ENCODE results near the gene OR10H3.
"Not testable (repeated sequence)": the region's sequence is repeated elsewhere in the genome, so short reads cannot be mapped to it uniquely, and the experiment has no call there.

The OR10H3 gene

DNA sequence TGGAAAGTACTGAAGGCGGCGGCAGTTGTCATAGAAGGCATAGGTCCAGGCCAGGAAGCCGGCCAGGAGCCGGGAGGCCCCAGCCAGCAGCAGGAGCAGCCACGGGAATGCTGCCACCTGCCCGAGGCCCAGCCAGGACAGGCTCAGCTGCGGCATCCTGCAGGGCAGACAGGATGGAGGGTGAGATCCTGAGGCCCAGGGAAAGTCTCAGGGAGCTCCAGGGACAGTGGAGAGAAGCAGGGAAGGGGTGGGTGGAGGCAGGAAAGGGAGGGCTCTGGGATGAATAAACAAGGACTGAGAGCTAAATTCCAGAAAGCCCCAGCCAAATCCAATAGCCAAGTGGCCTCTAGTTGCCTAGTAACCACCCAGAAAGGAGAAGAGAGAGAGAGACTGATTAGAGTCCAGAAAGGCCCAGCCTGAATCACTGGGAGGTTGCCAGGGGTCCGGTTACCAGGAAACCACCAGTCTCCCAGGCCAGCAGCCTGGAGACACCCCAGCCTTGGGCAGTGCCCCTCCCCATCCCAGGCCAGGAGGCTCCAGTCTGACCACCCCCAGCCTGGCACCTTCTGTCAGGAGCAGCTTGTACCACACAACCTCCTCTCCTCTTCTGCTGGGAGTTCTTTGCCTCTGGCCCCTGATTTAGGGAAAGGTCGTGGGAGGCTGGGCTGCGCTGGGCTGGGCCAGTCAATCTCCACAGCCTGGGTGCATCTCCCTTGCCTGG, 42.1 kb downstream of the OR10H3 start:
- DNase-seq, result no peak

DNA sequence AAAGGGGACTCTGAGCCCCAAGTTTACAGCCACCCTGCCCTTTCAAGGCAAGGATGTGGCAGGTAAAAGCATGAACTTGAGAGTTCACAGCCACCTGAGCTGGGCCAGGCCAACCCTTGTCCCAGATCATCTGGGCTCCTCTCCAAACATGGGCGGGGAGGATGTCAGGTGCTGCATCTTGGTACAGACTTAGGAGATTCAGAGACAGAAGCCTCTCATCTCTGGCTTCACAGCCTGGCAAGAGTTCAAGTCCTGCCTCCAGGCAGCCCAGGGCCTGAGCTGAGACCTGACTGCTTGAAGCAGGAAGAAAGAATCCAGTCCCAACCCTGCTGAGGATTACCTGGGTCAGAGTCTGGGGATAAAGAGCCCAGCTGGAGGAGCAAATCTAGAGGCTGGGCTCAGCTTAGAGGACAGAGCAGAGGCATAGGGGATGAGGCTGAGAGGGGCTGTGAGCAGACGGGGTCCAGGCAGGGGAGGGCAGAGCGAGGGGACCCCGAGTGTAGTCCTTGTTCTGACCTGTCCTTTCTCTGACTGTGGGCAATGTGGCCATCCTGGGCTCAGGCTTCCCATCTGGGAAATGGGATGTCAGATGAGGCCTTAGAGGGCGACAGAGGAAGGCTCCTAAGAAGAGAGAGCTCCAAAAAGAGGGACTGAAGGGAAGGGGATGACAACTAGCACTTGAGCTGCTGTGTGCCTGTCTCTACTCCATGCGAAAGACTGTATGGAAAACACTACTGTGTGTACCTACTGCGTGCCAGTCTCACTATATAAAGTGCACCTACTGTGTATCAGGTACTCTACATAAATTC, 43.0 kb downstream of the OR10H3 start:
- DNase-seq, result no peak

DNA sequence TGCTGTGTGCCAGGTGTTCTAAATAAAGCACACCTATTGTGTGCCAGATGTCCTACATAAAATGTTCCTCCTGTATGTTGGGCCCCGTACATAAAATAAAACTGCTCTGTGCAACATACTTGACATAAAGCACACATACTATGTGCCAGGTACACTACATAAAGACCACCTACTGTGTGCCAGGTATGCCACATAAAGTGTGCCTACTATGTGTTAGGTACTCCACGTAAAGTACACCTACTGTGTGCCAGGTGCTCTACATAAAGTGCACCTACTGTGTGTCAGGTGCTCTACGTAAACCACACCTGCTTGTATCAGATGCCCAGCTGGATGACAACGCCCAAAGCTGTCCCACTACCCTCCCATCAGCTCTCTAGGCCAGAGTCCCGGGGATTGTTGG, 43.9 kb downstream of the OR10H3 start:
- DNase-seq, result no peak

DNA sequence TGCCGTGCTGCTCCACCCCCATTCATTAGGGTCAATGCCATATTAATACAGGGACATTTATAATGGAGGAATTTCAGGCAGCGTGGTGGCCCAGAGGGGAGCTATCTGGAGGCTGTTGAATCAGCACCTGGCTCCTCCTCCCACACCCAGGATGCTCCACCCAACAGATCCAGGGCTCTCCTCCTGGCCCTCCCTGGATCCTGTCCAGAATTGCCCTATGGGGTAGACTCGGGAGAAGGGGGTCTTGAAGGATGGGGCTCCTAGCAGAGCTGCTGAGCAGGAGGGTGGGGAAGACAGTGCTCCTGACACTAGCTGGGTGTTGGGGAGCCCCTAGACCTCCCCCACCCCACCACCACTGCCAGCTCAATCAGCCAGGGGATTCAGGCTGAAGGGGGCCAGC, 44.4 kb downstream of the OR10H3 start:
- no peak for DNase-seq

DNA sequence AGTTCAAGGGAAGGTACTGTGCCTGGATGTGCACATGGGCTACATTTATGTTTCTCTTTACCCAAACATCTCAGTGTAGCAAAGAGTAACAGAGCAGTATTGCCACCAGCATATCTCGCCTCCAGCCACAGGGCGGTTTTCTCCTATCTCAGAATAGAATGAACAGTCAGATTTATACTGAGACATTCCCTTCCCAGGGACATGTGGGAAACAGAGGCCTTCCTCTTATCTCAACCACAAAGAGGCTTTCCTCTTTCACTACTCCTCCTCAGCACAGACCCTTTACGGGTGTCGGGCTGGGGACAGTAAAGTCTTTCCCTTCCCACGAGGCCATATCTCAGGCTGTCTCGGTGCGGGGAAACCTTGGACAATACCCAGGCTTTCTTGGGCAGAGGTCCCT, 45.1 kb downstream of the OR10H3 start:
- DNase-seq, result not testable (repeated sequence)

DNA sequence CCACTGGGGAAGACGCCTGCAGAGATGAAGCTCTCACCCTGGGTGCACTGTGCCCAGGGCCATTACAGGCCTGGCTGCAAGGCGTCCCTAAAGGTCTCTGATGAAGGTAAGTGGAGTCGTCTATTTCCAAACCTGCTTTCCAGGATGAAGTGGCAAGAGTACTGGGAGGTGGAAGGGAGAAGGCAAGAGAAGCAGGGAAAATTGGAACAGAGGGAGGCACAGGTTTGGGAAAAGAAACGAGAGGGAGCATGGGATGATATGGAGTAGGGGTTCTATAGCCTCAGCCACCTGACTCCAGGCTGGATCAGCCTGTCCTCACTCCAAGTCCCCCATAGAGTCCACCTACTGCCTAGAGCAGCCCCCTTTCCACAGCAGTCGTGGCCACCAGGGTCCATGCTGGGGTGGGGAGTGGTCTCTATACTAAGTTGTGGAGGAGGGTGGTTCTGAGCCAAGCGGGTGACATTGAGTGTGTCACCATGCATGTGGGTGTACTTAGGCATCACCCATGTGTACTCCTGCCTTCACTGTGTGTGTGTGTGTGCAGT, 49.9 kb downstream of the OR10H3 start, which contains the start of gene OR10H5:
Gene OR10H5, plus strand, starts transcription at position 51 of the 545 bp plus-strand sequence. CDS start 6,388 bp downstream, outside the sequence.
- no peak for DNase-seq

DNA sequence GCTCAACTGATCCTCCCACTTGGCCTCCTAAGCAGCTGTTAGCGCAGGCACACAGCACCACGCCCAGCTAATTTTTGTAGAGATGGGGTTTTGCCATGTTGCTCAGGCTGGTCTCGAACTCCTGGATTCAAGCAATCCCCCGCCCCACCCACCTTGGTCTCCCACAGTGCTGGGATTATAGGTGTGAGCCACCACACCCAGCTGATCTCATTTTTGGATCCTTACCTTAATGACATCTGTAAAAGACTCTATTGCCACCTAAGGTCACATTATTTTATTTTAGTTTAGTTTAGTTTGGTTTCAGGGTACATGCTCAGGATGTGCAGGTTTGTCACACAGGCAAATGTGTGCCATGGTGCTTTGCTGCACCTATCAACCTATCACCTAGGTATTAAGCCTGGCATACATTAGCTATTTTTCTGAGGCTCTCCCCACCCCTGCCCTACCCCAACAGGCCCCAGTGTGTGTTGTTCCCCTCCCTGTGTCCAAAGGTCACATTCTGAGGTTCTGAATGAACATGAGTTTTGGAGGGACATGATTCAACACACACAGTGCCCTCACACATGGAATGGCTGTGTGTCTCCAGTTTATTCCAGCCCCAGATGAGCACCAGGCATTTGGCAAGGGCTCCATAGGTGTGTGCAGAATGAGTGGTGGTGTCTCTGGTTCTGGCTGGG, 50.9 kb downstream of the OR10H3 start:
- DNase-seq, result no peak

DNA sequence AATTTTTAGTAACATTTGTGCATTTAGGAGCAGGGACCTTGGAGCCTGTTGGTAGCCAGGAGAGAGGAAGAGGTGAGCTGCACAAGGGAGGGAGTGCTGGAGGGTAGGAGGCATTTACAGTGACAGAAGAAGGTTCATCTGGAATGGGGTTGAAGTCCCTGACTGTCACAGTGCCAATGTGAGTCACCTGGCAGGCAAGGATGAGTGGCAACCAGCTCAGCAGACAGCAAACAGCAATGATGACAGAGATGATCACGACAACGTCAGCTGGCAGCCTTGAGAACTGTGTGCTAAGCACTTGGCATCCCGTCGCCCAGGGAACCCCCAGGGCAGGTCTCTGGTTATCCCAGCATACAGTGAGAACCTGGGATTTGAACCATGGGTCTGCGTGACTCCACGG, 52.3 kb downstream of the OR10H3 start:
- no peak for DNase-seq
